SK-N-MC (cell line): ENCODE measurements around the gene KMT2C.
"Not testable (repeated sequence)": the region's sequence is repeated elsewhere in the genome, so short reads cannot be mapped to it uniquely, and the experiment has no call there.

ENCODE experiments used
- DNase-seq: peaks from one replicate; pipeline ENCODE4 v3.0.0-alpha.2; 2011; ENCODE audit warnings: low read depth, low spot score
- H3K27ac ChIP-seq: fragments of 200-600 bp; sonication (generic); 2 replicates; pipeline ENCODE4 v1.5.1; 2016; ENCODE audit warnings: mixed run types
- H3K36me3 ChIP-seq: fragments of 200-600 bp; sonication (generic); 2 replicates; pipeline ENCODE4 v1.6.1; 2017; ENCODE audit warnings: antibody characterized with exemption, low read length, mixed read lengths; ENCODE audit not compliant: insufficient read depth
- H3K4me3 ChIP-seq: fragments of 200-600 bp; sonication (generic); 2 replicates; pipeline ENCODE4 v1.5.1; 2016
- H3K9ac ChIP-seq: fragments of 200-600 bp; sonication (generic); 2 replicates; pipeline ENCODE4 v1.8.0; 2017; ENCODE audit warnings: mixed run types, mixed read lengths; ENCODE audit not compliant: insufficient read length
- H3K9me3 ChIP-seq: fragments of 200-600 bp; sonication (generic); 2 replicates; pipeline ENCODE4 v1.6.1; 2017; ENCODE audit warnings: low read depth, mild to moderate bottlenecking, antibody characterized with exemption, low read length, moderate library complexity, mixed read lengths
- EZH2 ChIP-seq: fragments of 200-600 bp; sonication (generic); IDR thresholded peaks from one replicate; pipeline ENCODE4 v1.6.1; 2017; ENCODE audit warnings: antibody characterized with exemption
- FOXP2 ChIP-seq: optimal IDR thresholded peaks from 2 replicates; pipeline ENCODE3; 2011; ENCODE audit warnings: mild to moderate bottlenecking, moderate library complexity; ENCODE audit not compliant: insufficient read depth; ENCODE audit errors: extremely low read length, control extremely low read depth
- POLR2AphosphoS5 ChIP-seq: IDR thresholded peaks from 2 replicates; pipeline ENCODE4 v1.6.1; 2012; ENCODE audit warnings: mild to moderate bottlenecking, low read depth, low read length, borderline replicate concordance

Gene KMT2C

DNA sequence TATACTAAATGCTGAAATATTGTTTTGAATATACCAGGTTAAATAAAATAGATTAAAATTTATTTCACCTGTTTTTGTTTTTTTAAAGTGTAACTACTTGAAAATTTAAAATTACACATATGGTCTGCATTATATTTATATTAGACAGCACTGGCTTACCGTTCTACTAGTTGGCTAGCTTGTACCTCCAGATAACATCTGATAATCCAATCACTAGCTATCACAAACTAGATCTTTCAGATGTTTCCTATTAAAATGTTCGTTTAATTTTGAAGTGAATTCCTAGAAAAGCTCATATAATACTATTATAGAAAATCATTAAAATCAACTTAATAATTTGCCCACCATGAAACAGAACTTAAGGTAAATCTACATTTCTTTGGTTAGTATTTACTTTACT lies 190.4 kb downstream of the KMT2C start:
- not testable (repeated sequence) for H3K27ac ChIP-seq, DNase-seq, H3K36me3 ChIP-seq, H3K9ac ChIP-seq, H3K4me3 ChIP-seq, H3K9me3 ChIP-seq

- H3K36me3 ChIP-seq, DNase-seq, H3K4me3 ChIP-seq, H3K9me3 ChIP-seq, H3K9ac ChIP-seq, H3K27ac ChIP-seq: not testable (repeated sequence)
Observed at GRCh38 chr7:152243464-152243863, 192.3 kb downstream of the KMT2C start.

- not testable (repeated sequence) for H3K9ac ChIP-seq, H3K4me3 ChIP-seq, H3K27ac ChIP-seq, H3K9me3 ChIP-seq, DNase-seq, H3K36me3 ChIP-seq
Observed at GRCh38 chr7:152241301-152241700, 194.5 kb downstream of the KMT2C start.

DNA sequence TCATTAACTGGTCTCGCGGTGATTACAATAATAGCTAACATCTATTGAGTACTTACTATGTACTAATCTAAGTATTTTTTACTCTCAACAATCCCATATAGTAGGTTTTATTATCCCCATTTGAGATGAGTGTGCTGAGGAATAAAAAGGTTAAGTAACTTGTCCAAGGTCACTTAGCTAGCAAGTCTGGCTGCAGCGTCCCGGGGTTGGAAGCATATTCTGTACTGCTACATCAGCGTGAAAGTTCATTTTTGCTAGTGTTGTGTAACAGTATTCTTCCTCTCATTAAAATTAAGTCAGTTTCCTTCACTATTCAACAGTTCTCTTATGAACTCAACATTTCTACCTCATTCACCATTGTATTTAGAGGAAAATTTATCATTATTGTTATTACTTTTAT lies 199.5 kb downstream of the KMT2C start:
- not testable (repeated sequence) for DNase-seq, H3K9ac ChIP-seq, H3K4me3 ChIP-seq, H3K36me3 ChIP-seq, H3K27ac ChIP-seq, H3K9me3 ChIP-seq

DNA sequence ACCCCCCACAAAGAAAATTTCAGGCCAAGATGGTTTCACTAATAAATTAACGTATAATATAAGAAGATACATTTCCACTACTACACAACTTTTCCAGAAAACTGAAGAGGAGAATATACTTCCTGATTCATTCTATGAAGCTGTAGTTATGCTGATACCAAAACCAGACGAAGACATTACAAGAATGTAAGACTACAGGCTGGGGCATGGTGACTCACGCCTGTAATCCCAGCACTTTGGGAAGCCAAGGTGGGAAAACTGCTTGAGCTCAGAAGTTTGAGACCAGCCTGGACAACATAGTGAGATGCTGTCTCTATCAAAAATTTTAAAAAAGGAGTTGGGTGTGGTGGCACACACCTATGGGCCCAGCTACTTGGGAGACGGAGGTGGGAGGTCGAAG lies 201.4 kb downstream of the KMT2C start:
- H3K27ac ChIP-seq, DNase-seq, H3K4me3 ChIP-seq: not testable (repeated sequence)

DNA sequence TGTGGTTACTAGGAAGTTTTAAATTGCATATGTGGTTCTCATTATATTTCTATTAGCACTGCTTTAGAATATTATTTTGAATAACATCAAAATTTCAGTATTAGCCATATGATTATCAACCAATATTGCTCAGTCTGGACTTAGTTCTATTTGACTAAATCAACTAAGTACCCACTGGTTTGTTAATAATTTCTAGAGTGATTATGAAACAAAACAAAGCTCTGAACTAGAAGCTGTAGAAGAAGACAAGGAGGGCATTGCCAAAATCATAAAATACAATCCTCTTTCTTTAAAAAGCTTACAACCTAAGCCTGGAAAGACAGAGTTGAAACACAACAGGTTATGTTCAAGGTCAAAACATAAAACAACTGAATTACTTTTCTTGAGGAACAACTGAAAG lies 204.7 kb downstream of the KMT2C start:
- Histone ChIP-seq H3K9me3 (no peaks in the 10 kb centered on the region), H3K27ac (no peak overlapping the region), H3K4me3 (no peak overlapping the region), H3K36me3 (peaks cover 13% of the 10 kb centered on the region; the same call in 1 of the 2 replicates), H3K9ac (no peak overlapping the region)
- TF ChIP-seq POLR2AphosphoS5, result no peak
- TF ChIP-seq FOXP2, result no peak
- no peak for TF ChIP-seq EZH2
- DNase-seq, result no peak

More for the DNA sequence above, 201.4 kb downstream of the KMT2C start:
- H3K9me3 ChIP-seq, H3K9ac ChIP-seq: not testable (repeated sequence)
- peaks cover 13% of the 10 kb centered on the region; the same call in 1 of the 2 replicates for H3K36me3 ChIP-seq

GRCh38 chr7:152219556-152219955 lies 216.2 kb downstream of the KMT2C start:
- not testable (repeated sequence) for H3K27ac ChIP-seq, H3K9me3 ChIP-seq, H3K4me3 ChIP-seq, DNase-seq, H3K9ac ChIP-seq
- H3K36me3 ChIP-seq, result peaks cover 18% of the 10 kb centered on the region; the same call in 1 of the 2 replicates

- not testable (repeated sequence) for H3K4me3 ChIP-seq, DNase-seq, H3K9ac ChIP-seq, H3K36me3 ChIP-seq, H3K9me3 ChIP-seq, H3K27ac ChIP-seq
Observed at GRCh38 chr7:152208766-152209165, 227.0 kb downstream of the KMT2C start.

GRCh38 chr7:152204417-152204816 lies 231.4 kb downstream of the KMT2C start:
- not testable (repeated sequence) for H3K27ac ChIP-seq, H3K9ac ChIP-seq, H3K4me3 ChIP-seq

GRCh38 chr7:152203095-152203494 lies 232.7 kb downstream of the KMT2C start:
- no peak for TF ChIP-seq POLR2AphosphoS5
- TF ChIP-seq EZH2, result no peak
- no peak for TF ChIP-seq FOXP2
- DNase-seq, result no peak
- no peaks in the 10 kb centered on the region for H3K9me3 ChIP-seq
- H3K9ac ChIP-seq, result no peak overlapping the region
- no peak overlapping the region for H3K4me3 ChIP-seq
- peaks cover 19% of the 10 kb centered on the region for H3K36me3 ChIP-seq
- no peak overlapping the region for H3K27ac ChIP-seq

More at GRCh38 chr7:152204417-152204816, 231.4 kb downstream of the KMT2C start:
- not testable (repeated sequence) for H3K36me3 ChIP-seq, DNase-seq, H3K9me3 ChIP-seq

- H3K27ac ChIP-seq, result no peak overlapping the region
Observed at GRCh38 chr7:152202056-152202455, 233.7 kb downstream of the KMT2C start.

More at GRCh38 chr7:152202056-152202455, 233.7 kb downstream of the KMT2C start:
- TF ChIP-seq EZH2 (no peak), POLR2AphosphoS5 (no peak), FOXP2 (no peak)
- Histone ChIP-seq H3K36me3 (peaks cover 22% of the 10 kb centered on the region), H3K9me3 (no peaks in the 10 kb centered on the region), H3K9ac (no peak overlapping the region), H3K4me3 (no peak overlapping the region)
- DNase-seq, result no peak
